T-helper 9 cell (primary cell): ENCODE data around the gene CSTF3.
"Not testable (repeated sequence)": the region's sequence is repeated elsewhere in the genome, so short reads cannot be mapped to it uniquely, and the experiment has no call there.

ENCODE experiments used
- DNase-seq: peaks from one replicate; pipeline ENCODE4 v3.0.0-alpha.2; 2020
- total RNA-seq, 2 donors: gene quantifications; one replicate each; lab custom pipeline; 2026; lab: John Stamatoyannopoulos, UW

The CSTF3 gene
- total RNA-seq = 14.0 to 23.2 reads per million in 2 donors

DNA sequence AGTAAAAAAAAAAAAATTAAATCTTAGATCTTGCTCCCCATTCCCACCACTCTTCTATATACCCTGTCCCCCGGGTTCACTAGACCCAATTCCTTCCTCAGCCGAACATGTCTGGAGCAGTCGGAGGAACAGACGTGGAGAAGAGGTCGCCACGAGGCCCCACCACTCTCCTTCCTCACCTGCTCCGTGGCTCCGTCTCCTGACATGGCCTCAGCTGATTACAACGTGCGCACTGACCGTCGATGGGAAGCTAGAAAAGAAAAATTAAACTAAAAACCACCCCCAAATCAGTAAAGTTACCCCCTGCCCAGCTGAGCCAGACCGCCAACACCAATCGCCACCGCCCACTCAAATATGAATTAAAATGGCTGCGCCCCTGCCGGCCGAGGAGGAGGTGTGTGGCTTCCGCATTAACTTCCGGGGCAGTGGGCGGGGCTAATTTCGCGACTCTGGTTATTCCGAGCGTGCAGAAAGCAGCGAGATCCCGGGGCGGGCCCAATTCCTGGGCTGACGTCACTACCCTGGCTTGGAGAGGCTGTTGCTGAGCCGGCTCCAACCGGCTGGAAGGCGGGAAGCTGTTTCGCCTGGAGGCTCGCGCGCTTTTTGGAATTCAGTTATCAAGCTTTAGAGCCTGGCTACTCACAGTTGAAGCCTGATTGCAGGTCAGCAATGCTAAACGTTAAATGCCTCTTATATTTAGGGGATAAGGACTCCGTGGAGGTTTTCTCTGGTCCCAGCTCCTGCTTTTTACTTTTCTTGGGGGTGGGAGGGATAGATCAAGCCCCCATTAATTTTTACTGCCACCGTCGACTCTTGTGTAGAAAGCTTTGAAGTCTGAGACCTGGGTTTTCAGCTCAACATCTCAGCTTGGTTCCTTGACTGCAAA is at the start of gene CSTF3:
Gene CSTF3, minus strand, starts transcription at position 361 of the 886 bp plus-strand sequence. Its CDS starts 155 bp downstream, at position 206.
- DNase-seq = peak; percentile 98

DNA sequence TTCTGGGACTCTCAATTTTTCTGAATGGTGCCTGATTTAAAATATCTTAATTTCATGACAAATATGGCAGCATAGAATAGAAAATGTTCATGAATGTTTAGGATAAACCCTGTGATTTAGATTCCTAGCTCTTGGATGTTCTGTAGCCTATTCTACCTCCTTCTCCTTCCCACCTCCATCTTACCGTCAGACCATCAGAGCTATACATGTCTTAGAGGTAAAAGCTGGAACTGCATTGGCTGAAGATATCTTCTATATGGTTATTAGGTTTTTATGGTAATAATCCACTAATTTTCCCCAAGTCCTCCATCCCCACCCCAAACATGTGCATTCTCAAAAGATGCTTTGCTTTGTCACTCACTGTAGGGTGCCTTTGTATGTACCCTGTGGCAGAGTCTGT is 46.9 kb upstream of the CSTF3 start:
- no peak for DNase-seq

DNA sequence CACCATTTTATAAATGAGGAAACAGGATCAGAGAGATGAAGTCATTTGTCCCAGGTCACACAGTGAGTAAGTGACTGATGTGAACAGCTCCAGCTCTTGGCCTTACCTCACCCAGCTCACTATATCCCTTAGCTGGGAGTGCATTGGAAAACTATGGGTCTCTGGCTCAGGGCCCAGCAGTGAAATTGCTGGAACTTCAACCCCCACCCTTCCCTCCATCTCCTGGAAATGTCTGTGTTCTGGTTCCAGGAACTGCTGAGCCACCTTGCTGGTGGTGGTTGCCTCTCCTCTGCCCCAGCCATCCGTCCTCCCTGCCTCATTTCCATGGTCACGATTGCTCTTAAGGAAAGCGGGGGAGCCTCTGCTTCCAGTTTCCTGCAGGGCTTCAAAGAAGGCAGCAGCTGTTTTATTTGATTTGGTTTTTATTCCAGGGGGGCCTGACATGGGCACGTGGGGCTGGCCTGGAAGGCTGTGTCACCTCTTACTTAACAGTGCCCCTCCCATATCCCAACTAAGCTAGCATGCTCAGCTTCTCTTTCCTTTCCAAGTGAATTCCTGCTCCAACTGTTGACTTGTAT is 46.2 kb upstream of the CSTF3 start:
- DNase-seq = no peak

DNA sequence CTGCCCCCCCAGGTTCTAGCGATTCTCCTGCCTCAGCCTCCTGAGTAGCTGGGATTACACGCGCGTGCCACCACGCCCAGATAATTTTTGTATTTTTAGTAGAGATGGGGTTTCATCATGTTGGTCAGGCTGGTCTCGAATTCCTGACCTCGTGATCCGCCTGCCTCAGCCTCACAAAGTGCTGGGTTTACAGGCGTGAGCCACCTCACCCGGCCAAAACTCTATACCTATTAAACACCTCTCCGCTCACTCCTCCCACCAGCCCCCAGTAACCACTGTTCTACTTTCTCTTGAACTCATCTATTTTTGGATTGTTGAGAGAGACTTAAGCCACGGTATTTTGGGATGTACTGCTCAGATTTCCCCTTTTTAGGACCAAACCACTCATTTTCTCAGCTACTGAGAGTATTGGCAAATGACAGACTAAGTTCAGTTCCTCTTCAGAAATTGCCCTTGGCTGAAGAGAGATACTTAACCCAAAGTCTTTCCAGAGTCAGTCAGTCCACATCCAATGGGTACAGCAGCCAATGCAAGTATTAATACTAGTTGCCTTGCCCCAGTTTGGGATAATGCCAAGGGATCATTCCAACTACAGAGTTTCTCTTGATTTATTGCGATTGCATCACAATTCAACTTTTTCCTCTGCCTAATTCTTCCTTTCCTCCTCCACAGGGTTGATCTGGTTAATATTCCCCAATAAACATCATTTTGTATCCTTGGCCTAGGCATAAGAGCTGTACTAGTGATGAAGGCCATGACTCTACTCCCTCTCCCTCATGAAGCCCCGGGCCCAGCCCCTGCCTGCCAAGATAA is 36.8 kb upstream of the CSTF3 start:
- no peak for DNase-seq

DNA sequence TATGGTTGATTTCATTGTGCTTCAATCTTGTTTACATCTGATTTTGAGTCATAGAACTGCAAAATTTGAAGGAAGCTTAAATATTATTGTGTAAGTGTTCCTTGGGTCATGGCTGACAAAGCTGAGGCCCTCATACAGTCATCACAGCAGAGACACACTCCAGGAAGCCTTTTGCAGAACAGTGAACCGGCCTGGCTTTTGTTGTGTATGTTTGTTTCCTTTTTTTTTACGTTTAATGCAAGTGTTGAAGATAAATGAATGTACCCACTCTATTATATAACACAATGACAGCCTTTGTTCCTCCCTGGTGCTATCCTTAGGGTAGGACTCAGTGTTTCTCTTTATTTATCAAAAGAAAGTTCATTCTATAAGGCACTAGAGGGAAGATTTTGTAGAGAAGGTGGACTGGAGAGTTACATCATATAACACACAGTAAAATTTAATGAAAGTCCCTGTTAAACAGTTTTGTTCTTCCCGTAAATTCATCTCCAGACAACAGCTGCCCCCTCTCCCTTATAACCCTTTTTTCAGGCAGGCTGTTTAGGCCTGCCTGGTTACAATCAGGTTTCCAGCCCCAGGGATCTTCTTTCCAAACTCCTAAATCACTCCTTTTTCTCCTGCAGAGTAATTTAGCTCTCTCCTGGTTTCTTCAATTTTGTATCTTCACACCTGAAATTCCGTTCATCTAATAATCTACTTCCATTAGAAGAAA is 34.3 kb upstream of the CSTF3 start:
- DNase-seq = no peak

DNA sequence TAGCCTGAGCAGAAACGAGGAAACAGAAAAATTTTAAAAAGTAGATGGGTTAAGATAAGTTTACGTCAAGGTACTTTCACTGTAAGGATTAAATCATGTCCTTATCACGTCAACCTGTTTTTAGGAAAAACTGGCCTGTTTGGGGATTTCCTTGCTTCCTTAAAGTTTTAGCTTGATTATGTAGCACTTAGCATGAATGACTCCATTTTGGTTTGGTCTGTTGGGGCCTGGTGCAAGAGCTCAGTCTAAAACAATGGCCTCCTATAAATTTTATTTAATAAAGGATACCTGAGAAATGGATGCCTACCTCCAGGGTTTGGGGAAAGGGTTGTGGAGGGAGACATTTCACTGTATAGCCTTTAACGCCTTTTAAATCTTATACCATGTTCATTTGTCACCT is 33.2 kb upstream of the CSTF3 start:
- DNase-seq = no peak

DNA sequence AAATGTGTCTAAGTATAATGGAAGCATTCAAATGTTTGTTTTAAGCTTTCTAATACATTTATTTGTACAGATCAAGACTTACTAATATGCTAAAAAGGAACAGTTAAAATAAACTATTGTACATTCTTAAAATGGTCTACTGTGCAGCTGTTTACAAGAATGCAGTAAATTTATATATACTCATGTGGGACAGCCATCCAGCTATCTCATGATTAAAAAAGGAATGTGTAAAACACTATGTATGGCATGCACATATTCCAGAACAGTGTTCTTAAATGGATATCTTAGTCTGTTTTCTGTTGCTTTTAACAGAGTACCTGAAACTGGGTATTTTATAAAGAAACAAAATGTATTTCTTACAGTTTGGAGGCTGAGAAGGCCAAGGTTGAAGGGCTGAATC is 30.2 kb upstream of the CSTF3 start:
- DNase-seq = no peak

DNA sequence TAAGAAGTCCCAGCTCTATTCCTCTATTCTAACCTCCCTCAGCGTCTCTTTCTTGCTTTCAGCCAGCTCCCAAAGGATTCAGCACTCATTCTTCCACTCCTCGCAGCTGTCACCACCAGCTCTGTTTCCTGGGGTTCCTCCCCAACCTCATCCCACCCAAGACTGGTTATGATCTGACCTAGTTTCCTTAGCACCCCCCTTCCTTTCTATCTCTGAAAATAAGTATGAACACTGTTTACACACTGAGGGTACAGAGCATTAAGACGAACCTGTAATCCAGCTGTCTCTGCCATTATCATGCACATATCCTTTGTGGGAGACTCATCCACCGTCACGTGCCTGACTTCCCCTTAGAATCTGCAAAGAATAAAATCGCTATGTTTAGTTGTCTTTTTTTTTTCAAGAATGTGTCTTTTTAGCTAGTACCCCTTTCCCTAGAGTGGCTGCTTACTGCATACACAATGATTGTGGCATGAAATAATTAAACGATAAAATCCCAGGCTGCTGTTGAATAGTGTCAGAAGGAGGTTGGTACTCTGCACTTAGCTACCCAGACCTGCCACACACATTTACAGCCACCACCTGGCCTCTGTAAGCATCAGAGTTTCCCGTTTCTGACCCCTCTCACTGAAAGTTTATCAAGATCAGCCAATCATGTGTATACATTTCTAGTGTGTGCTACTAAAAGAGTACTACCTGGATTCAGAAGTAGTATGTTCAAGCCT is 26.9 kb upstream of the CSTF3 start:
- no peak for DNase-seq

DNA sequence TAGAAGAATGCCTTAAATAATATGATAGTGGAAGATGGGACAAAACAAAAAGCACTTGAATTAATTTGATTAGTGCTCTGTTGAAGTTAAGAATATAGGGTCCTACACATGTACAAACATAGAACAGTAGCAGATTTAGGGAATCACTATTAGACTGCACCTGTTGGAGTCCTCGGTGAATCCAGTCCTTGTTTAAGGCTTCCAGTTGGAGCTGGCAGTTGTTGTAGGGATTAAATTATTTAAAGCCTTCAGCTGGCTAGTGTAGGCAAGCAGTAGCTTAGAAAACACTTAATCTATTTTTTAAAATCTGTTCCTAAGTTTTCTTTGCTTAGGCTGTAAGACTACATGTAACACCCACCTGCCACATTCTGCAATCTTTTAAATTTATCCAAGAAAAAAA is 24.5 kb upstream of the CSTF3 start:
- DNase-seq = no peak

DNA sequence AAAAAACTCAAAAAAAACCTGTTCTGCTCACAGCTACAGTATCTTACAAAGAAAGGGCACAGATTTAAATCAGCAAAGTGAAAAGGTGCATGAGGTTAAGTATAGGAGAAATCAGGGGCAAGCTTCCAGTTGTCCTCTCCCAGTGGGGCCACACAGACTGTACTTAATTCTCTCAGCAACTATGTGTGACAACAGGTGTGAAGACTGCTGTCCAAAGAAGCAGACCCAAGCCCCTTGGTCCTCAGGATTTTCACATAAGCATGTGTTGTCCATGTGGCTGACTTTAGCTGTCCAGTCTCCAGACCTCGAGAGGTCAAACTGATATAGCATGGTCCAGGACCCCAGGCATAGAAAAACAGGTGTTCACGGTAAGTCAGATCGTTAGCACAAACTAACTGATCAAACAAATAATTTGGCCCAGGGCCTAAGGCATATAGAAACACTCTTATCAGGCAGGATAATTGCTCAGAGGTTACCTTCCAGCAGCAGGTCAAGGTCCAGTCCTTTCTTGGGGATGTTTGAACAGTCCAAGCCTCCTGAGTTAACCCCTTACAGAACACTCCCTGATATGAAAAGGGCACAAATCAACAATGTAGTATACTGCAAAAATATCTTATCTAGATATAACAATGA is 21.1 kb upstream of the CSTF3 start:
- no peak for DNase-seq

DNA sequence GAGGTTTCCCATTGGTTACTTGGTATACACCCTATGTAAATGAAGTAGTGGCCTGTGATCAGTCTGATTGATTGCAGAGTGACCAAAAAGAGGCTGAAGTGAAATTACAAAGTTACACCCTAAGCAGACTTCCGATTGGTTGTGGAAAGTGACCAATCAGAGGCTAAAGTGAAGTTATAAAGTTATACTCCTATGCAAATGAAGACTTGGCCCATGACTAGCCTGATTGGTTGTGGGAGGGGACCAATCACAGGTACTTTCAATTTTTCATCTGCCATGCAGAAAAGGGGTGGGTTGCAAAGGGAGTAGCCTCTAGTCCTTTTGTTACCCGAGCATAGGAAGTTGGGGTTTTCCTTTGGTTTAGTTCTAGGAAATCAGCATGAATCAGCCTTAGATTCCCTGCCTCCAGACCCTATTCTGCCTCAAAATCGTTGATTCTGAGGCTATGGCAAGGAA is 18.1 kb upstream of the CSTF3 start:
- DNase-seq = no peak

DNA sequence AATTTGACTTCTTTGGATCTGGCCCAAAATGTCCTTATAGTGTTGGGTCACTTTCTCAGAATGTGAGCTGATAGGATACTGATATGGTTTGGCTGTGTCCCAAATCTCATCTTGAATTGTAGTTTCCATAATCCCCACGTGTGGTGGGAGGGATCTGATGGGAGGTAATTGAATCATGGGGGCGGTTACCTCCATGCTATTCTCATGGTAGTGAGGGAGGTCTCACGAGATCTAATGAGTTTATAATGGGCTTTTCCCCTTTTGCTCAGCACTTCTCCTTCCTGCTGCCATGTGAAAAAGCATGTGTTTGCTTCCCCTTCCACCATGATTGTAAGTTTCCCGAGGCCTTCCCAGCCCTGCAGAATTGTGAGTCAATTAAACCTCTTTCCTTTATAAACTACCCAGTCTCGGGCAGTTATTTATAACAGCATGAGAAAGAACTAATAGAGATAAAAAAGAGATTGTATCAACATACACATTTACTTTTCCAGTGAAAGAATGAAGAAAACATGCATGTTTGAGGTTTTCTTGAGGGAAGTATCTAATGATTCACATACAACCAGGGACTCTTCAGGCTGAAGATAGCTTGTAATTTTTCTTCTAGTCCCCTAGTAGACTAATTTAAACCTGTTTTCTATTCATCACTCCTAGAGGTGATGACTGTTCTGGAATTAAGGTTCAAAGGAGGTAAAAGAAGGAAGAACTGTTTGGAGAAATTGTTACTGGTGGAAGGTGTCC is 17.3 kb upstream of the CSTF3 start:
- no peak for DNase-seq

DNA sequence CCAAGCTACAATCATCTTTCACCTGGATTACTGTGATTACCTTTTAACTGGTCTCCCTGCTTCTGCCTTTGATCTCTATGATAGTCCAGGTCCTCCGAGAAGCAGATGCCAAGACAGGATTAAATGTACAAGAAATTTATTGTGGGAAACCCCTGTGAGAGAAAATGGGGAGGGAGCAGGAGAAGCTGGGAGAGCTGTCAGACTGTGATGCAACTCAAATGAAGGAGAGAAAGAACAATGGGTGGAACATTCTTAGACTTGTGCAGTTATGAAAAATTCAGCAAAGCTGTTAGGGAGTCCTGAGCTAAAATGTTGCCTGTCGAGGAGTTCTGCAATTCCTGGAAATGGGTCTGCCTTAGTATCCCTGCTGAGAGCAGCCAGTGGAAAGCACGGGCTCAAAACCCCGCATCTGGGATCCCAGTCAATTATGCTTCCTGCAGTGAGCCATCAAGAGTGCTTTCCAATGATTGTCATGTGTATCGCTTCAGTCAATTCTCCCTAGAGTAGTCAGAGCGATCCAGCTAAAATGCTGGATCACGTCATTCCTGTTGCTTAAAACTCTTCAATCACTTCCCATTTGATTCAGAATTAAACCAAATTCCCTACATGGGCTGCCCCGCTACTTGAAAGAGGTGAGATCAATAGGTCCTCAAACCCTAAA is 16.5 kb upstream of the CSTF3 start:
- no peak for DNase-seq

DNA sequence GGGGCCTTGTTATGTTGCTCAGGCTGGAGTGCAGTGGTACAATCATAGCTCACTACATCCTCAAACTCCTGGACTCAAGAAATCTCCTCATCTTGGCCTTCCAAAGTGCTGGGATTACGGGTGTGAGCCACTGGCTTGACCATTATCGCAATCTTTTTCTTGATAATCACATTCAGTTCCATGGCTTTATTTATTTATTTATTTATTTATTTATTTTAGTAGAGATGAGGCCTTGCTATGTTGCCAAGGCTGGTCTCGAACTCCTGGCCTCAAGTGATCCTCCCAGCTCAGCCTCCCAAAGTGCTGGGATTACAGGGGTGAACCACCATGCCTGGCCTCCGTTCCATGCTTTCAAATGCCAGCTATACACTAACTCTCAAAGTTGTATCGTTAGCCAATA is 15.5 kb upstream of the CSTF3 start:
- not testable (repeated sequence) for DNase-seq

DNA sequence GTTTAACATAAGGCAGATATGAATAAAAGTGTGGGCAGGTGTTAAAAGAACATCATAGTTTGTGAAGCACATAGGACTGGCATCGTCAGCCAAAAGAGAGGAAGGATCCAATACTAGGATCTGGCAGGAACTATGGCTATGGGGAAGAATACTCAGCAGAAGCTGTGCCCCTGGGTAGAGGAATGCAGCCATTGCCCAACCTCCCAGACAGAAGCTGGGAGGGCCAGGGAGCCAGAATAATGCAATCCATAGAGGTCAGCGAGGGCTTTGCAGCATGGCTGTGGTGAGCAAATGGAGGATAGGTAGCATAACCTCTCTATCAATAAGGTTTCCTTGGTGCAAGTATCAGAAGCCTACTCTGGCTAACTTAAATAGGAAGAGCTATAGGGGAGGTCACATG is 11.7 kb upstream of the CSTF3 start:
- no peak for DNase-seq

DNA sequence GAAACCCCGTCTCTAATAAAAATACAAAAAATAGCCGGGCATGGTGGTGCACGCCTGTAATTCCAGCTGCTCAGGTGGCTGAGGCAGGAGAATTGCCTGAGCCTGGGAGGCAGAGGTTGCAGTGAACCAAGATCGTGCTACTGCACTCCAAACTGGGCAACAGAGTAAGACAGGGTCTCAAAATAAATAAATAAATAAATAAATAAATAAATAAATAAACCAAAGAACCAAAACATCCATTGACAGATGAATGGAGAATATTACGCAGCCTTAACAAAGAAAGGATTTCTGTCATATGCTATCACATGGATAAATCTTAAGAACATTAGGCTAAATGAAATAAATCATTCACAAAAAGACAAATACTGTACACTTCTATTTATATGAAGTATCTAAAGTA is 11.1 kb upstream of the CSTF3 start:
- no peak for DNase-seq

DNA sequence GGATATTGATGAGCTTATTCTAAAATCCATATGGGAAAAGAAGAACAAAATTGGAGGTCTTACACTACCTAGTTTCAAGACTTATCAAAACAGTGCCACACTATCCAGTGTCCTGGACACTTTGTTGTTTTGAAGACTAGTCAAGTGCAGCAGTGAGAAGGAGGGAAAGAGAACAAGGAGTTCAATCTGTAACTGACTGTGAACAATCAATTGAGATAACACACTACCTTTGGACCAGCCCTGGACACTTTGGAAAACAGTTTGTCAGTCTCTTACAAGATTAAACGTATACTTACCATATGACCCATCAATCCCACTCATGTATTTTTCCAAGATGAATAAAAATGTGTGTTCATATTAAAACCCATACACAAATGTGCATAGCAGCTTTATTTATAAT is 10.0 kb upstream of the CSTF3 start:
- no peak for DNase-seq

DNA sequence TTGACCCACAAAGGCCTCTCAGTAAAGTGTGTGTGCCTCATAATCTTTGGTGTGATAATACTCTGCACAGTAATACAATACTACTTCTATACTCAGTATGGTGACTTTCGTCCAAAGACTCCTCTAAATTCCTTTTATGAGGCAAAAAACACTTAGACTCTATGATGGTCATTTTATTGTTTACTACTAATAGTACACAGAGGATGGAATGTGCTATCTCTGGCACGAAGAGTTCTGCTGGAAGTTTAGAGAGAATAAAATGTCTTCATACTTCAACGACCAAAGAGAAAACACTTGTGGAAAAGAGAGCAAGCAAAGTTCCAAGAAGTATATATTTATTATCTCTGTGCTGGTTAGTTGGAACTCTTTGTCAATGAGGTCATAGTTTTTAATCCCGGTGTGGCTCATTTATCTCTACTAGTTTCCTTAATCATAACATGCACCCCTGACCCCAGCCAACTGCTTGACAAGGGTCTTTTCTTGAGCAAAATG is 7.5 kb upstream of the CSTF3 start:
- DNase-seq = no peak

DNA sequence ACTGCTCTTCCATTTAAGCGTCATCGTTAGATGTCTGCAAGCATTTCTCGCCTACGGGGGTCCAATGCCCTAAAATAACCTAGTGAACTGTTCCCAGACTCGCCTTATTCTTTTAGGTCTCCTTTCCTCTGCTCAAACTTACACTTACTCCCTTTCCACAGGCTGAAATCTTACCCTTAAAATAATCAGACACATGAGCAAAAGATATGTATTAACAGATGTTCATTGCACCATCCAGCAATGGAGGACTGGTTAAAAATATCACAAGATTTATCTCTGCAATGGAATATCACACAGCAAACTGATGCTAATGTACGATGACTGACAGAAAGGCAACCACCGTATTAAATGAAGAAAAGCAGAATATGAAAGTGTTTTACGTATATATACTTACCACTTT is 1.6 kb upstream of the CSTF3 start:
- DNase-seq = no peak

DNA sequence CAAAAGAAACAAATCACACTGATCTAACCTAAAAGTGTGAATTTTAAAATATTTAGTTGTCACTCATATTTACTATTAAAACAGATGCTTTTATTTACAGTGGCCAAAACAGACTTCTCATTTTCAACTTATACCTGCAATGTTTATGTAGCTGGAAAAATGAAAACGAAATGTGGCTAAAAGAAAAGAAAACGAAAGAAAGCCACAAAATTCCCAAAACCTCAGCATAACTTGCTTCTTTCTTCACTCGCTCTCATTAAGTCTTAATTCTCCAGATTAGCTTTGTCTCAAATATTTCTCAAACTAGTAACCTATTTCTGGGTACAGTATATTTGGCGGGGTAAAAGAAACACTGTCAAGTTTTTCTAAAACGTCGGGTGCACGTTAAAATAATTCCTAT is 693 bp downstream of the CSTF3 start:
- DNase-seq = no peak
